GM12891 (cell line): ENCODE measurements around the gene NDUFC2.

Source experiments
- POLR2A ChIP-seq: IDR thresholded peaks from 2 replicates; pipeline ENCODE4 v1.6.1; 2011; ENCODE audit warnings: low read depth, low read length, control low read depth
- POLR2AphosphoS5 ChIP-seq: IDR thresholded peaks from 2 replicates; pipeline ENCODE4 v1.6.1; 2011; ENCODE audit warnings: low read depth, low read length, control low read depth

DNA sequence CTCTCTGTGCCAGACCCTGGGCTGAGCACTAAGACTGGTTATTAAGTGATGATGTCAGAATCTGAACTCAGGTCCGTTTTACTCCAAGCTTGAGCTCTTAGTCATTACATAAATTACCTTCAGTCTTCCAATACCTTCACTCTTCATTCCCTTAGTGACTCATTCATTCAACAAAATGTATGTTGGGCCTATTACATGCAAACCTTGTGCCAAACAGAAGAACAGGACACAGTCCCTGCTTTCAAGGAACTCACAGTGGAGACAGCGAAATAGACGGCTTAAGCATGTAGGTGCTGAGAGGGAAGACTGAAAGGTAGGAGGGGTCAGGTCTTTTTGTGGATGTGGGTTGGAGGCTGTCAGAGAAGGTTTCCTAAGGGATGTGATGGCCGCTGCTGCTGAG, 59.9 kb downstream of the NDUFC2 start:
- TF ChIP-seq POLR2AphosphoS5 (no peak), POLR2A (no peak)
